IPS-11a (cell line): ENCODE results near the gene SLC22A23.

Experiments
- H3K4me3 ChIP-seq: one replicate; pipeline ENCODE4 v1.5.1; 2013; ENCODE audit warnings: low read depth, low read length, control low read depth

SLC22A23 gene

GRCh38 chr6:3406891-3407809, 49.7 kb downstream of the SLC22A23 start:
- H3K4me3 ChIP-seq, result no peak overlapping the region

- no peak overlapping the region for H3K4me3 ChIP-seq
Measured at GRCh38 chr6:3406362-3406821, 50.5 kb downstream of the SLC22A23 start.

GRCh38 chr6:3405679-3406078, 51.2 kb downstream of the SLC22A23 start:
- H3K4me3 ChIP-seq, result no peak overlapping the region

GRCh38 chr6:3405182-3405518, 51.7 kb downstream of the SLC22A23 start:
- no peak overlapping the region for H3K4me3 ChIP-seq

GRCh38 chr6:3403238-3404173, 53.3 kb downstream of the SLC22A23 start:
- no peak overlapping the region for H3K4me3 ChIP-seq

DNA sequence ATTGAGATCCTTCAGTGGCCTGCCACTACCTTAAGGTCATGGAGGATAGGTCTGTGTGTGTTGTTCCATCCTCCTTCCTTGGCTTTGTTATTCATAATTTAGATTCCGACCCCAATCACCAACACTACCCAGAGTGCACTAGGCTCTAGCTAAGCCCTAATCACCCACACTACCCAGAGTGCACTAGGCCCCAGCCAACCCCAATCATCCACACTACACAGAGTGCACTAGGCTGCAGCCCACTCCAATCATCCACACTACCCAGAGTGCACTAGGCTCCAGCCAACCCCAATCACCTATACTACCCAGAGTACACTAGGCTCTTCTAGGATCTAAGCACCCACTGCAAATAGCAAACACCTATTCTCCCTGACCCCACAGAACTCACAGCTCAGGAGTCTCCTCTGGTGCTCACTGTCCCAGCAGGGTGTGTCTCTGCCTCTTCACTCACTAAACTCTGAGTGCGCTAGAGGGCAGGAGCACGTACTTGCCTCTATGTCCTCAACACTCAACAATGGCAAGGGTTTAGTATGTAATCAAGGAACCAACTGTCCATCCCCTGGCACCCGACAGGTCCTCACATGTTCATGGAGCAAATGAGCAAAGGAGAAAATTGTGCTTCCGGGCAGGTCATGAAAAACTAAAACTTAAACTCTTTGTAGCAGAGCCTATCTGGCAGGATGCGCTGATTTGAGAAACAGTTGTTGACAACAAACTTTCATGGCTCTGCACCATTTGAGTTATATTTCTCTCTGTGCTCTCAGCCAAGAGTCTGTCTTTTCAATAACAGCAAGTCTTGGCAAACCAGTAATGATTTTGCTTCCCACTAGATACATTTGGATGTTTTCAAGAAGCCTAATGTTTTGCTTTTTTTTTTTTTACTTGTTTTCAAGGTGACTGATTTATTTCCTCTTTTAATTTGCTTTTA, 54.3 kb downstream of the SLC22A23 start:
- no peak overlapping the region for H3K4me3 ChIP-seq

DNA sequence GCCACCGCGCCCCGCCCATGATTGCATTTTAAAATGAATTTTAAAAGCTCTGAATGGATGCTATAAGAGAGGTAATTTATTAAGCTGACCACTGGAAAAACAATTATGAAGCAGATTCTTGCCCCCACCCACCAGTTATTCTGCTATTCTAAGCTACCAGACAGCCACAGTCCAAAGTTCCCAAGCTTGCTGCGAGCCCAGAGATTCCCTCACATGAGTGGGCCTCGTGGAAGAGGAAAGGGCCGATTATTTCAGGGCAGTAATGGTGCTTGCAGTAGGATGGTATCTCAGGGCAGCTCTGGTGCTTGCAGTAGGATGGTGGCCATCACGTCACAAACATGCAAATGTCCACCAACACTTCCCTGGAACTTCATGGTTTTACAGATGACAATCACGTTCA, 56.7 kb downstream of the SLC22A23 start:
- H3K4me3 ChIP-seq, result no peak overlapping the region

GRCh38 chr6:3398755-3399696, 57.8 kb downstream of the SLC22A23 start:
- no peak overlapping the region for H3K4me3 ChIP-seq

- H3K4me3 ChIP-seq, result no peak overlapping the region
Measured at GRCh38 chr6:3398165-3398562, 58.7 kb downstream of the SLC22A23 start.

DNA sequence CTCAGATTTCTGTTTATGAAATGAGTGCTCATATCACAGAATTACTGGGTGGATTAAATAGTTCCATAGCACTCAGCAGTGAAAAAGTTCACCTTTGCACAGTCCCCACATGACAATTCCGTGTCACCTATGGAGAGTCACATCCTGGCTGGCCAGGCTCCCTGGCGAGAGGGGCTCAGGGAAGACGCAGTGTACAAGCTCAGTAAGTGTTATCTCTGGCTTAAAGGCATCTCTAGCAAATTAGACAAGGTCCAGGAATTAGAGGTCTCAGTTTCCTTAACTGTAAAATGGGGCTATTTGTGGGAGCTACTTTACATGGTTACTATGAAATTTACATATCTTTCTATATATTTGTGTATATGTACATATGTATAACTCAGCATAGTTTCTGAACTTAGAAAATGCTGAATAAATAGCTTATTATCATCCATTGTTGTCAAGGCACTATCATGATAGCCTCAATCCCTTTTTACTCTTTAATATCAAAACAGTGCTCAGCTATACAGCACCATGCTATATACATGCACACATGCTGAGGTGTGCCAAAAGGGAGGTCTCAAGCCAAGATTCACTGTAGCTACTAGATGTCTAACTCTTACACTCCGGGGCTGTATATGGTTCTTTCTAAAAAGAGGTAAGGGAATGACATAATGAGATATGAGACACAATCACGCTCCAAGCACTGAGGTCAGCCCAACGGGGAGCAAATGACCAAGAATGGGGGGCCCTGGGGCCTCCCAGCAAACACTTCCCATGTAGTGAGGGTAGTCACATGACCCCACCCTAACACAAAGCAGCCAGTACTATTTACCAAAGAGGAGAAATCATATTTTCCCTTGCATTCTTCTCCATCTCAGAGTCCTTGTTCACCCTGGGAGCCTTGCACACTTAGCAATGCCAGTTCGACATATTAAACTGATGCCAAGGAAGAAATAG, 59.4 kb downstream of the SLC22A23 start:
- no peak overlapping the region for H3K4me3 ChIP-seq

DNA sequence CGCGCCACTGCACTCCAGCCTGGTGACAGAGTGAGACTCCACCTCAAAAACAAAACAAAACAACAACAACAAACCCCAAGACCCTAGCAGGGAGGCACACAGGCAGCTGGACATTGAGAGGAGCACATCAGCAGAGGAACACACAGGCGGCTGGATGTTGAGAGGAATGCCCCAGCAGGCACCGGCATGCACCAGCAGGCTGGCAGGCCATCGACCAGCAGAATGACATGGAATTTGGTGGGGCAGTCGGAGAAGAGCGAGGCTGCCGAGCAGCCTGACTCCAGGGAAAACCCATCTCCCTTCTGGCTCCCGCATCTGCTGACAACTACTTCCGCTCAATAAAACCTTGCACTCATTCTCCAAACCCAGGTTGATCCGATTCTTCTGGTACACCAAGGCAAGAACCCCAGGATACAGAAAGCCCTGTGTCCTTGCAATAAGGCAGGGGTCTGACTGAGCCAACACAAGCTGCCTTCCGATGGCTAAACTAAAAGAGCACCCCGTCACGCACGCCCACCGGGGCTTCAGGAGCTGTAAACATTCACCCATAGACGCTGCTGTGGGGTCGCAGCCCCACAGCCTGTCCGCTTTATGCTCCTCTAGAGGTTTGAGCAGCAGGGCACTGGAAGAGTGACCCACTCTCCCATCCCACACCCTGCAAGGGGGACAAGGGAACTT, 60.2 kb downstream of the SLC22A23 start:
- H3K4me3 ChIP-seq, result no peak overlapping the region

DNA sequence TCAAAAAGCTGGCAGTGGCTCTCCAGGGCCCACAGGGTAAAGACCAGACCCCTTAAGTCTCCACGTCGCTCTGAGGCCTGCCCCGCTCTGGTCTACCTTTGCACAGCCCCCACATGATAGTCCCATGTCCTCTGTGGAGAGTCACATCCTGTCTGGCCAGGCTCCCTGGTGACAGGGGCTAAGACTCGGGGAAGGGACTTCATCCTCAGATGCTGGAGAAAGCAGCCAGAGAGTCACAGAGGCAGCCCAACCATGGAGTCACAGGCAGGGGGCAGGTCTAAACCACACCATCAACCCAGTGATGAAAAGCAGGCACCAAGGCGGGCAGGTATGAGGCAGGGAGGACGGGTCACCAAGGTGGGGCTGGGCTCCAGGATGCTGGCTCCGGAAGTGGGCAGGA, 62.2 kb downstream of the SLC22A23 start:
- no peak overlapping the region for H3K4me3 ChIP-seq

DNA sequence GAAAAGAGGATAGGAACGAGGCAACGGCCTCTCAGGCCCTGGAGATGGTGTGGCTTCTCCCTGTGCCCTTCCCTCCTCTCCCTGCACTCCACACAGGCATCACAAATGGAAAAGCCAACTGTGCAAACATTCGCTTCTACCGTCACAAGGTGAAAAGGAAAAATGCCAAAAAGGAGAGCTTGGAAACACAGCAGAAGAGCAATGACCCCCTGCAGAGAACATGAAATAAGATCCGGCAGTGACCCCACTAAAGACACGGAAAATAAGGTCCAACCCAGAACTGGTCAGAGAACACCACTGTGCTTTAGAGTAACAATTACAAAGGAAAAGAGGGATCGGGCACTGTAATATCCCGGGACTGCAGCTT, 63.0 kb downstream of the SLC22A23 start:
- no peak overlapping the region for H3K4me3 ChIP-seq

- H3K4me3 ChIP-seq, result no peak overlapping the region
Measured at GRCh38 chr6:3392930-3393835, 63.7 kb downstream of the SLC22A23 start.

DNA sequence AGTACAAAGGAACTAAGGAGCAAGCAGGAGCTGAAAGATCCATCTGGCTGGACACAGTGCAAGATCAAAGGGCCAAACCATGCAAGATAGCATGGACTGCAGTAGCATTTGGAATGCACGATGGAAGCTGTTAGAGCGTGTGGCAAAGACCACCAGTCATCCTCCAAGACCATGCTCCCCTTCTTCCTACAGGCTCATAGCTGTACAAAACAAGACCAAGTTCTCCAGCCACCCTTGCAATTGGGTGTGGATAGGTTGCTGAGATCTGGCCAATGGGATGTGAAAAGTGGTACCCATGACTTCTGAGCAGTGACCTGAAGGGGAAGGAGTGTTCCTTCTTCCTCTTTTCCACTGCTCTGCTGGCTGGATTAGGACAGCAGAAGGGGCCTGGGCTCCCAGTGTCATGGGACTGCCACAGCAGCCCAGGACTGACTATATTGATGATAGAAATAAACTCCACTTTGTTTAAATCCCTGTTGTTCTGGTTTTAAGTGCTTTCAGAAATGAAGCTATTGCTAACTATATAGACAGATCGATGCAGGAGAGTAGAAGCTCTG, 64.9 kb downstream of the SLC22A23 start:
- no peak overlapping the region for H3K4me3 ChIP-seq

DNA sequence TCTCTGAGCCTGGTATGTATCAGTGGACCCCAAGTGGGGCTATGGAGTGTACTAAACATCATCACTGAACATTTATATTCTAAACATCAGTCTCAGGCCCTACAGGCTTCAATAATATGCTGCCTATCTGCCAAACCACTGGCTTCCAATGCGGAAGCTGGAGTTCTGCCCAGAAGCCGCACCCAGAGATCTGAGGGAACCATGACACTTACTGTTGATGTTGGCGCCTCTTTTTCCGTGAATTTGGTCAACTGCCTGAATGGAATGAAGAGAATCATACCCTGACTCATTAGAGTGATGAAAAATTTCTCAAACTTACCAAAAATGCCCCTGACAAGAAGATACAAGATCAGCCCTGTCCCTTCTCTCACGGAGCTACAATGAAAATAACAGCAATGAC, 66.2 kb downstream of the SLC22A23 start:
- no peak overlapping the region for H3K4me3 ChIP-seq
